HepG2 (cell line): ENCODE results near the gene LHFPL6. TPM values are rescaled to one million over a fixed set of nuclear protein-coding genes. Genes with fewer than 3 reads are reported as not detected.

Experiments
- ATAC-seq: fragments of 200-7000 bp; cut with Tn5 transposase; 3 replicates; pipeline ENCODE4 v1.9.1; 2020; ENCODE audit warnings: mild to moderate bottlenecking, moderate library complexity
- BruUV-seq: library from RNA; stranded (reverse); fragments of 400-500 nt; replicated peaks from 2 replicates; lab custom pipeline; 2021; lab: Mats Ljungman, UMichigan
- CTCF ChIA-PET: fragments of 300-600 bp; formaldehyde crosslinking; extraction: SDS; loops from one replicate; lab custom pipeline; 2021; ENCODE audit warnings: low total read pairs, inconsistent platforms, low intra/inter-chr PET ratio; lab: Yijun Ruan, JAX
- POLR2A ChIA-PET: fragments of 350-600 bp; sonication (Branson Sonifier 250); formaldehyde crosslinking; loops from one replicate; lab custom pipeline; 2020; ENCODE audit warnings: antibody characterized with exemption, inconsistent platforms; lab: Yijun Ruan, JAX
- DNase-seq: peaks from one replicate; pipeline ENCODE4 v3.0.0-alpha.2; 2015; ENCODE audit warnings: low spot score
- FAIRE-seq: peaks from 3 replicates; lab custom pipeline; 2011; peaks lifted over from hg19 to GRCh38; lab: Jason Lieb, UNC
- H2AFZ ChIP-seq: one replicate; pipeline ENCODE4 v1.6.1; 2011; ENCODE audit warnings: low read length, inconsistent platforms
- H3K27ac ChIP-seq: fragments of 300-600 bp; 3 replicates; pipeline ENCODE4 v1.8.0; 2011; ENCODE audit warnings: mixed run types, mild to moderate bottlenecking, mixed read lengths, low read length, inconsistent platforms; ENCODE audit not compliant: insufficient read depth; ENCODE audit errors: extremely low read length
- H3K27me3 ChIP-seq, 2 experiments: fragments of 200-600 bp in 1 of 2; 2 replicates in 1 of 2; 3 replicates in 1 of 2; pipeline versions ENCODE4 v1.6.0 to v1.8.0; 2011; ENCODE audit warnings: low read length in 2 of 2, mild to moderate bottlenecking in 2 of 2, moderate library complexity in 2 of 2, inconsistent platforms in 1 of 2; ENCODE audit not compliant: insufficient read depth in 2 of 2, control insufficient read depth in 1 of 2
- H3K36me3 ChIP-seq, 2 experiments: fragments of 200-600 bp in 1 of 2; replicated peaks in 1 of 2; 2 replicates in 1 of 2; 3 replicates in 1 of 2; pipeline versions ENCODE4 v1.5.1 to v1.8.0; 2011; ENCODE audit warnings: low read length in 2 of 2, inconsistent platforms in 1 of 2; ENCODE audit not compliant: insufficient read depth in 2 of 2, control insufficient read depth in 1 of 2
- H3K4me1 ChIP-seq: 2 replicates; pipeline ENCODE4 v1.5.1; 2012; ENCODE audit warnings: low read length, inconsistent platforms; ENCODE audit not compliant: insufficient read depth
- H3K4me2 ChIP-seq: 2 replicates; pipeline ENCODE4 v1.6.0; 2011; ENCODE audit warnings: low read depth, low read length, inconsistent platforms
- H3K4me3 ChIP-seq, 3 experiments: fragments of 200-600 bp in 1 of 3; sonication (generic), shearing (Covaris generic) in 1 of 3; replicated peaks in 1 of 3; 2 replicates each; pipeline ENCODE4 v1.5.1; 2011 to 2016; ENCODE audit warnings: low read length in 3 of 3, inconsistent platforms in 2 of 3, low read depth in 2 of 3, mild to moderate bottlenecking in 2 of 3, control low read depth in 1 of 3, mixed read lengths in 1 of 3; ENCODE audit not compliant: insufficient read depth in 1 of 3
- H3K79me2 ChIP-seq: one replicate; pipeline ENCODE4 v1.6.1; 2011; ENCODE audit warnings: low read length, inconsistent platforms; ENCODE audit not compliant: insufficient read depth
- H3K9ac ChIP-seq: 2 replicates; pipeline ENCODE4 v1.6.0; 2011; ENCODE audit warnings: mild to moderate bottlenecking, low read depth, low read length, inconsistent platforms; ENCODE audit not compliant: insufficient read depth
- H3K9me3 ChIP-seq: 2 replicates; pipeline ENCODE4 v1.5.1; 2012; ENCODE audit warnings: mild to moderate bottlenecking, low read length
- H4K20me1 ChIP-seq: 2 replicates; pipeline ENCODE4 v1.6.0; 2011; ENCODE audit warnings: inconsistent platforms, mild to moderate bottlenecking, low read length, moderate library complexity; ENCODE audit not compliant: insufficient read depth
- HNRNPL ChIP-seq: fragments of 200-400 bp; formaldehyde crosslinking; IDR thresholded peaks from 2 replicates; pipeline ENCODE4 v1.6.1; 2017; ENCODE audit warnings: mild to moderate bottlenecking, low read depth, low read length
- ZNF709 ChIP-seq: sonication (generic); formaldehyde crosslinking; IDR thresholded peaks from 2 replicates; pipeline ENCODE4 v1.5.0; 2020; ENCODE audit warnings: mild to moderate bottlenecking, missing genetic modification reagents
- WGBS: methylation state at CpG from one replicate; pipeline ENCODE4 v1.1.6; 2017; ENCODE audit warnings: low lambda C conversion rate; 5-methylcytosine and 5-hydroxymethylcytosine counted together
- in situ Hi-C: cut with HindIII; loops from 2 replicates; pipeline ENCODE4 v1.10.0; 2017; ENCODE audit warnings: low pct_unique_long_range_greater_than_20kb; ENCODE audit not compliant: extremely low pct_ligation_motif_present
- intact Hi-C: fragments of 100-400 bp; cut with micrococcal nuclease; formaldehyde crosslinking; loops from one replicate; pipeline ENCODE4 v1.10.0; 2022; ENCODE audit not compliant: unreplicated experiment
- polyA plus RNA-seq, 8 experiments: library from polyadenylated mRNA; depleted of rRNA in 3 of 8; stranded (reverse) in 7 of 8; unstranded in 1 of 8; fragments of >200 nt; fragmentation: Illumina TruSeq in 4 of 8; extraction: Trizol in 4 of 8; gene quantifications; 2 replicates each; pipeline versions ENCODE4 v1.2.1 to v1.2.3, GENCODE V29; 2011 to 2016; ENCODE audit warnings: low read depth in 4 of 8, missing spikeins in 1 of 8, mixed read lengths in 1 of 8; ENCODE audit not compliant: insufficient read depth in 1 of 8
- total RNA-seq, 5 experiments: library from RNA; depleted of rRNA; stranded (reverse); fragments of >200 nt; fragmentation: Illumina TruSeq; extraction: Trizol; gene quantifications; 2 replicates each; pipeline ENCODE4 v1.2.3, GENCODE V29; 2016; ENCODE audit warnings: low read depth in 1 of 5
- TF ChIP-seq, protein P1 (sequence below): sonication (generic); formaldehyde crosslinking; IDR thresholded peaks from 2 replicates; pipeline ENCODE4 v1.8.1; 2023; ENCODE audit warnings: missing genetic modification reagents, mild to moderate bottlenecking, borderline replicate concordance
- TF ChIP-seq, protein P2 (sequence below): sonication (generic); formaldehyde crosslinking; conservative IDR thresholded peaks from 2 replicates; pipeline ENCODE4 v1.8.0; 2022; ENCODE audit warnings: mild to moderate bottlenecking, moderate library complexity, missing genetic modification reagents
- TF ChIP-seq, protein P3 (sequence below): IDR thresholded peaks from 2 replicates; pipeline ENCODE4 v1.6.1; 2016; ENCODE audit warnings: low read depth
- TF ChIP-seq, protein P4 (sequence below): sonication (generic); formaldehyde crosslinking; IDR thresholded peaks from 2 replicates; pipeline ENCODE4 v1.8.1; 2023; ENCODE audit warnings: mild to moderate bottlenecking, missing genetic modification reagents

Gene LHFPL6
- total and polyA plus RNA-seq, 2 of the 13 experiments (the other 11 are each of a cell fraction or from before 2014, with no cell fraction given) = not detected

DNA sequence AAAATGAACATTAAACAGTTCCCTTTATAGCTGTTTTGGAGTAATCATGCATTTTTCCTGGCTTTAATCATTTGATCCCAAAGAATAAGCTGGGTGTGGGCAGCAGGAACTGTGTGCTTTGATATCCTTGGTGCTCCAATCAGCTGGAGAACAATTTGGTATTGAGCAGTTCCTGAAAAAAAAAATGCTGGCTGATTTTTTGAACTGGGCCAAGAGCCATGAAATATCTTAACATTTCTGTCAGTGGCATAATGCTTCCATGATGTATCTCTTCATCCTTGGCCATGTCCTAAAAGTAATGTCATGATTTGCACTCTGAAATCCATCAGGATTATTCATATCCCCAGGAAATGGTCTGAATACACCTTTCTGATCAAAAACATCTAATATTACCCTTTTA lies 134.7 kb downstream of the LHFPL6 start:
- H3K9me3 ChIP-seq = no peaks in the 10 kb centered on the region
- BruUV-seq = no TSS peak
- no peak overlapping the region for H2AFZ ChIP-seq
- in situ Hi-C loops (no loop called here), intact Hi-C loops (no loop called here)
- H3K9ac ChIP-seq = no peak overlapping the region
- CTCF ChIA-PET = no interaction called here
- TF ChIP-seq, protein P1, sequence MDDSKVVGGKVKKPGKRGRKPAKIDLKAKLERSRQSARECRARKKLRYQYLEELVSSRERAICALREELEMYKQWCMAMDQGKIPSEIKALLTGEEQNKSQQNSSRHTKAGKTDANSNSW (CRISPR knock-in tag) = no peak
- no peak for TF ChIP-seq ZNF709 (CRISPR knock-in tag)
- TF ChIP-seq, protein P2, sequence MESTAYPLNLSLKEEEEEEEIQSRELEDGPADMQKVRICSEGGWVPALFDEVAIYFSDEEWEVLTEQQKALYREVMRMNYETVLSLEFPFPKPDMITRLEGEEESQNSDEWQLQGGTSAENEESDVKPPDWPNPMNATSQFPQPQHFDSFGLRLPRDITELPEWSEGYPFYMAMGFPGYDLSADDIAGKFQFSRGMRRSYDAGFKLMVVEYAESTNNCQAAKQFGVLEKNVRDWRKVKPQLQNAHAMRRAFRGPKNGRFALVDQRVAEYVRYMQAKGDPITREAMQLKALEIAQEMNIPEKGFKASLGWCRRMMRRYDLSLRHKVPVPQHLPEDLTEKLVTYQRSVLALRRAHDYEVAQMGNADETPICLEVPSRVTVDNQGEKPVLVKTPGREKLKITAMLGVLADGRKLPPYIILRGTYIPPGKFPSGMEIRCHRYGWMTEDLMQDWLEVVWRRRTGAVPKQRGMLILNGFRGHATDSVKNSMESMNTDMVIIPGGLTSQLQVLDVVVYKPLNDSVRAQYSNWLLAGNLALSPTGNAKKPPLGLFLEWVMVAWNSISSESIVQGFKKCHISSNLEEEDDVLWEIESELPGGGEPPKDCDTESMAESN (CRISPR knock-in tag) = no peak
- ATAC-seq = no peak
- H3K27ac ChIP-seq = no peak overlapping the region
- H3K27me3 ChIP-seq = no peaks in the 10 kb centered on the region; a peak in 1 of 5 replicates
- no peak for DNase-seq
- H3K36me3 ChIP-seq = no peaks in the 10 kb centered on the region
- H3K4me1 ChIP-seq = no peaks in the 10 kb centered on the region
- FAIRE-seq = no peak
- no peak overlapping the region for H3K4me3 ChIP-seq
- no peak overlapping the region for H3K4me2 ChIP-seq
- no peaks in the 10 kb centered on the region for H3K79me2 ChIP-seq
- no peaks in the 10 kb centered on the region for H4K20me1 ChIP-seq
- POLR2A ChIA-PET = no interaction called here

DNA sequence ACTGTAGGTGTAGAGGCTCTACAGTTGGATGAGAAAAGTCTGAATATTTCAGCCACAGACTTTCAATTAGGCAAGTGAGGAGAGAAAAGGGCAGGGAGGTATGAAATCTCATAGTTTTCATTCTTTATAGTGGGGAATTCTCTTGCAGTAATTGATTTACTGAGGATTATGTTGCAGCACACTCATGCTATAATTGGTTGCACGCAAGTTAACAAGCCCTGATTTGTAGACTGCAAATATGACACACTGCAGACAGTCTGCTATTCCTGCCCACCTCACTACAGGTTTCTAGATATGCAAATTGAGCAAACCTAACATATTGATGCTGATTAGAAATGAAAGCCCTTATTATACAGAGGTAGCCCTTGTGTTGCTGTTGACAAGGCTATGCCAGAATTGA lies 139.4 kb downstream of the LHFPL6 start:
- CTCF ChIA-PET = no interaction called here
- TF ChIP-seq, protein P3, sequence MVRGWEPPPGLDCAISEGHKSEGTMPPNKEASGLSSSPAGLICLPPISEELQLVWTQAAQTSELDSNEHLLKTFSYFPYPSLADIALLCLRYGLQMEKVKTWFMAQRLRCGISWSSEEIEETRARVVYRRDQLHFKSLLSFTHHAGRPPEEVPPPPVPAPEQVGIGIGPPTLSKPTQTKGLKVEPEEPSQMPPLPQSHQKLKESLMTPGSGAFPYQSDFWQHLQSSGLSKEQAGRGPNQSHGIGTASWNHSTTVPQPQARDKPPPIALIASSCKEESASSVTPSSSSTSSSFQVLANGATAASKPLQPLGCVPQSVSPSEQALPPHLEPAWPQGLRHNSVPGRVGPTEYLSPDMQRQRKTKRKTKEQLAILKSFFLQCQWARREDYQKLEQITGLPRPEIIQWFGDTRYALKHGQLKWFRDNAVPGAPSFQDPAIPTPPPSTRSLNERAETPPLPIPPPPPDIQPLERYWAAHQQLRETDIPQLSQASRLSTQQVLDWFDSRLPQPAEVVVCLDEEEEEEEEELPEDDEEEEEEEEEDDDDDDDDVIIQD = no peak
- TF ChIP-seq HNRNPL = no peak
- TF ChIP-seq, protein P4, sequence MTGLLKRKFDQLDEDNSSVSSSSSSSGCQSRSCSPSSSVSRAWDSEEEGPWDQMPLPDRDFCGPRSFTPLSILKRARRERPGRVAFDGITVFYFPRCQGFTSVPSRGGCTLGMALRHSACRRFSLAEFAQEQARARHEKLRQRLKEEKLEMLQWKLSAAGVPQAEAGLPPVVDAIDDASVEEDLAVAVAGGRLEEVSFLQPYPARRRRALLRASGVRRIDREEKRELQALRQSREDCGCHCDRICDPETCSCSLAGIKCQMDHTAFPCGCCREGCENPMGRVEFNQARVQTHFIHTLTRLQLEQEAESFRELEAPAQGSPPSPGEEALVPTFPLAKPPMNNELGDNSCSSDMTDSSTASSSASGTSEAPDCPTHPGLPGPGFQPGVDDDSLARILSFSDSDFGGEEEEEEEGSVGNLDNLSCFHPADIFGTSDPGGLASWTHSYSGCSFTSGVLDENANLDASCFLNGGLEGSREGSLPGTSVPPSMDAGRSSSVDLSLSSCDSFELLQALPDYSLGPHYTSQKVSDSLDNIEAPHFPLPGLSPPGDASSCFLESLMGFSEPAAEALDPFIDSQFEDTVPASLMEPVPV (CRISPR knock-in tag) = no peak

More for the DNA sequence above, 139.4 kb downstream of the LHFPL6 start:
- no peak for FAIRE-seq
- no peaks in the 10 kb centered on the region for H3K36me3 ChIP-seq
- no peak overlapping the region for H3K27ac ChIP-seq
- H3K4me3 ChIP-seq = no peak overlapping the region
- no peaks in the 10 kb centered on the region for H3K4me1 ChIP-seq
- in situ Hi-C loops = no loop called here
- no peaks in the 10 kb centered on the region for H3K9me3 ChIP-seq
- BruUV-seq = no TSS peak
- POLR2A ChIA-PET = no interaction called here
- no peaks in the 10 kb centered on the region for H3K79me2 ChIP-seq
- intact Hi-C loops = no loop called here
- H3K27me3 ChIP-seq = no peaks in the 10 kb centered on the region; a peak in 1 of 5 replicates
- ATAC-seq = no peak
- no peak overlapping the region for H3K9ac ChIP-seq
- 0% methylated on average over 1 of the region's 1 CpG for WGBS
- no peaks in the 10 kb centered on the region for H4K20me1 ChIP-seq
- no peak overlapping the region for H2AFZ ChIP-seq
- DNase-seq = no peak
- H3K4me2 ChIP-seq = no peak overlapping the region
